ENCODE measurements around the gene TMEM101. TPM values are rescaled to one million over a fixed set of nuclear protein-coding genes. Genes with fewer than 3 reads are reported as not detected.

TMEM101 gene
- total RNA-seq (2014; rRNA removed) (75.5 and 85.8 TPM in 2 replicates), Bru-seq, nascent RNA (percentile 73 among the genes with signal in this experiment), BruChase-seq, experiment 1, labeled RNA remaining after a 6-hour chase (percentile 88 among the genes with signal in this experiment), BruChase-seq, experiment 2, labeled RNA remaining after a 2-hour chase (percentile 81 among the genes with signal in this experiment)
- long read RNA-seq, transcript TMEM101-201 (4 exons, 1,536 nt): major isoform, 165 of 202 reads
- long read RNA-seq, partial matches to known transcripts: 13 of 202 reads
- long read RNA-seq, other reads (novel, unspliced or antisense): 21 of 202 reads

DNA sequence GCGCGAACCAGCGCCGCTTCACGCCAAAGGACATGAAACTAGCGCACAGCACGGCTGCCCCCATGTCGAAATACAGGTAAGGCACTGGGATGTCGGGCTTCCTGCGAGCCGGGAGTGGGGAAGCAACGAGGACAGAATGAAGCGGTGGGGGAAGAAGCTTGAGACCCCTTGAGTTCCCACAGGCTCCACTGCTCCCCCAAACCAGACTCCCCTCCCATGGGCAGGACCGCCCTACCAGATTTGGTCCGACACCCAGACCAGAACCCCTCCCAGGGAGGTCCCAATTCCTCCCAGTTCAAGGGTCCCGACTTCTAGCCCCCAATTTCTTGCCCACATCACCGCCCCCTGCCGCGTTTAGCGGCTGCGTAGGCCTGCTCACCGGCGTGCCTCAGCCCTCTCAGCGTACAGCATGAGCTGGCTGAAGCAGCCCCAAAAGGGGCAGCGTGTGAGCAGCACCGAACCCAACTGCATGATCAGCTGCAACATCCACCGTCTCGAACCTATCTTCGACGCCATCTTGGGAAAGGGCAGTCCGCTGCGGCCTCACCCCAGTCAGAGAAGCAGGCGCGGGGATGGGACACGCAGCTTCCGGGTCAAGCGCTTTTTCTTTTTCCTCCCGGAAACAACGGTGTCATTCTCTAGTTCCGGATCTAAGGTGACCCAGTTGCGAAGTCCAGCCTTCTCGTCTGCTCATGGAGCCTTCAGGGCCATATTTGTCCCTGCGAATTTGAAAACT lies at the start of gene TMEM101:
TSS of gene TMEM101 (minus strand) at position 527 of the 736 bp plus-strand sequence. CDS start at position 516, 11 bp downstream.
- ChIA-PET POLR2A (ENCODE audit: unreplicated experiment) (interaction anchor here (0.6 kb wide), 1 partner anchor 137 kb away, joined by 4 read pairs; no protein-coding TSS in a partner anchor), CTCF (no interaction called here)
- no peaks in the 10 kb centered on the region for H3K9me3 ChIP-seq (ENCODE audit: low read length)
- H3K27ac ChIP-seq (ENCODE audit: low read length): peak within 1 kb of the TSS; percentile 41
- peak within 1 kb of the TSS; percentile 94 for H3K9ac ChIP-seq (ENCODE audit: low read length)
- peak within 1 kb of the TSS; percentile 97 for H3K4me3 ChIP-seq (ENCODE audit: low read length)
- H3K27me3 ChIP-seq (ENCODE audit: low read length): no peaks in the 10 kb centered on the region
- ATAC-seq: peak; percentile 90
- peak within 1 kb of the TSS; percentile 96 for H2AFZ ChIP-seq (ENCODE audit: low read length)
- intact Hi-C loops (cut with micrococcal nuclease): loop anchor here (1.0 kb wide), 1 partner anchor 8 kb away; no protein-coding TSS in a partner anchor
- peaks cover 3% of the 10 kb centered on the region; the same call in 1 of the 2 replicates for H3K36me3 ChIP-seq (ENCODE audit: low read depth, low read length)
- DNase-seq: peak; percentile 97
- TF ChIP-seq EZH2 (IDR thresholded peaks at IDR 0.05; ENCODE audit: low read length, unreplicated experiment) (no peak), EZH2phosphoT487 (IDR thresholded peaks at IDR 0.05; ENCODE audit: borderline replicate concordance, low read length) (no peak)
- TF ChIP-seq, protein P1, sequence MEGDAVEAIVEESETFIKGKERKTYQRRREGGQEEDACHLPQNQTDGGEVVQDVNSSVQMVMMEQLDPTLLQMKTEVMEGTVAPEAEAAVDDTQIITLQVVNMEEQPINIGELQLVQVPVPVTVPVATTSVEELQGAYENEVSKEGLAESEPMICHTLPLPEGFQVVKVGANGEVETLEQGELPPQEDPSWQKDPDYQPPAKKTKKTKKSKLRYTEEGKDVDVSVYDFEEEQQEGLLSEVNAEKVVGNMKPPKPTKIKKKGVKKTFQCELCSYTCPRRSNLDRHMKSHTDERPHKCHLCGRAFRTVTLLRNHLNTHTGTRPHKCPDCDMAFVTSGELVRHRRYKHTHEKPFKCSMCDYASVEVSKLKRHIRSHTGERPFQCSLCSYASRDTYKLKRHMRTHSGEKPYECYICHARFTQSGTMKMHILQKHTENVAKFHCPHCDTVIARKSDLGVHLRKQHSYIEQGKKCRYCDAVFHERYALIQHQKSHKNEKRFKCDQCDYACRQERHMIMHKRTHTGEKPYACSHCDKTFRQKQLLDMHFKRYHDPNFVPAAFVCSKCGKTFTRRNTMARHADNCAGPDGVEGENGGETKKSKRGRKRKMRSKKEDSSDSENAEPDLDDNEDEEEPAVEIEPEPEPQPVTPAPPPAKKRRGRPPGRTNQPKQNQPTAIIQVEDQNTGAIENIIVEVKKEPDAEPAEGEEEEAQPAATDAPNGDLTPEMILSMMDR (conservative IDR thresholded peaks at IDR 0.05; ENCODE audit: low read depth, low read length): no peak
- H3K79me2 ChIP-seq (ENCODE audit: low read length): peaks cover 22% of the 10 kb centered on the region
- H3F3A ChIP-seq (ENCODE audit: low read length, unreplicated experiment): no peaks in the 10 kb centered on the region
- TSS peak; percentile 63 for BruUV-seq (replicated peaks)
- peak within 1 kb of the TSS; percentile 97 for H3K4me2 ChIP-seq (ENCODE audit: low read length)
- H4K20me1 ChIP-seq (ENCODE audit: low read length): no peaks in the 10 kb centered on the region
- H3K9me2 ChIP-seq (replicated peaks; ENCODE audit: low read length): no peaks in the 10 kb centered on the region
- H3K4me1 ChIP-seq (ENCODE audit: insufficient read depth, low read length): peaks cover 8% of the 10 kb centered on the region; the same call in 1 of the 2 replicates

DNA sequence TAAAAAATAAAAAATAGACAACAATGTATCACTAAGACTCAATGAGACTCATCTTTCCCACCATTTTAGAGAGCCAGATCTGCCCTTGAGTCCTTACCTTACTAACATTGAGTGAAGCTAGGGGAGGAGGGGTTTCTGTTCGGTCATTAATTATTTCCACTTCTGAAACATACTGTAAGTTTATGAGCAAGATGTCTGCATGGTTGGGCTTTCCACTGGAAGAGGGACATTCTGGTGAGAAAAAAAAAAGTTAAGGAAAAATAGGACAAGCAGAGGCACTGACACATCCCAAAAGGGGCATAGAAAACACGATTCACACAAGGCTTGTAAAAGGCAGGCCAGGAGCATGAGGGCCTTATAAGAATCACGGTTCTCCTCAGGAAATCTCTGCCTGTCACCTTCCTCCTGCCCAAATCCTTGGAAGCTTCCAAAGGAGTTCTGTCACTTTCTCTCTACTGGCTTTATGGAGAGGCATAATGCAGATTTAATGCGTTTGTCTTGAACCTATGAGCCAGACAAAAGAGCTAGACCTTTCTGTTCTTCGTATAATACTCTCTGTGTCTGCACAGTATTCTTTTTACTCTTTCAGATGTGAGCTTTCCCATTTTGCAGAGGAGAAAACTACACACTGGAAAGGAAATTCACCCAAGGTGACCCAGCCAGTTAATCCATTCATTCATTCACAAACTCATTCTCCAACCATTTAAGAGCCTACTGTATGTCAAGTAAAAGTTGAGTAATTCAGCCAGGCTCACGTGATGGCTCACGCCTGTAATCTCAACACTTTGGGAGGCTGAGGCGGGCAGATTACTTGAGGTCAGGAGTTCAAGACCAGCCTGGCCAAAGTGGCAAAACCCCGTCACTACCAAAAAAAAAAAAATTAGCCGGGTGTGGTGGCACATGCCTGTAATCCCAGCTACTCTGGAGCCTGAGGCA lies 49.2 kb upstream of the TMEM101 start:
- H3K4me3 ChIP-seq (ENCODE audit: low read length): peak overlapping the region; percentile 36
- no peak overlapping the region for H2AFZ ChIP-seq (ENCODE audit: low read length)
- TF ChIP-seq, protein P1 (conservative IDR thresholded peaks at IDR 0.05; ENCODE audit: low read depth, low read length): no peak
- no peak for TF ChIP-seq EZH2phosphoT487 (IDR thresholded peaks at IDR 0.05; ENCODE audit: borderline replicate concordance, low read length)
- no peak for TF ChIP-seq EZH2 (IDR thresholded peaks at IDR 0.05; ENCODE audit: low read length, unreplicated experiment)
- peaks cover 33% of the 10 kb centered on the region for H4K20me1 ChIP-seq (ENCODE audit: low read length)
- no peaks in the 10 kb centered on the region for H3K9me3 ChIP-seq (ENCODE audit: low read length)
- H3K9me2 ChIP-seq (replicated peaks; ENCODE audit: low read length): no peaks in the 10 kb centered on the region
- ChIA-PET CTCF (no interaction called here), POLR2A (ENCODE audit: unreplicated experiment) (interaction anchor here (0.5 to 0.7 kb wide), 3 partner anchors 25 to 146 kb away, joined by 3 to 16 read pairs (median 5); no protein-coding TSS in a partner anchor)
- intact Hi-C loops (cut with micrococcal nuclease): no loop called here
- H3K79me2 ChIP-seq (ENCODE audit: low read length): peaks cover 86% of the 10 kb centered on the region
- no peaks in the 10 kb centered on the region for H3F3A ChIP-seq (ENCODE audit: low read length, unreplicated experiment)
- H3K4me1 ChIP-seq (ENCODE audit: insufficient read depth, low read length): peaks cover 22% of the 10 kb centered on the region
- no peak for DNase-seq
- H3K27me3 ChIP-seq (ENCODE audit: low read length): no peaks in the 10 kb centered on the region
- H3K9ac ChIP-seq (ENCODE audit: low read length): no peak overlapping the region
- no TSS peak for BruUV-seq (replicated peaks)
- H3K36me3 ChIP-seq (ENCODE audit: low read depth, low read length): peaks cover 43% of the 10 kb centered on the region
- H3K27ac ChIP-seq (ENCODE audit: low read length): no peak overlapping the region
- peak overlapping the region; percentile 94 for H3K4me2 ChIP-seq (ENCODE audit: low read length)
- no peak for ATAC-seq
